ENCODE measurements around the gene KCNJ9. TPM values are rescaled to one million over a fixed set of nuclear protein-coding genes. Genes with fewer than 3 reads are reported as not detected.
A peak's percentile ranks its signal among the peaks of the same experiment; 100 is the strongest.

Gene KCNJ9
- total and polyA plus RNA-seq, 2 of the 13 experiments (the other 11 are each of a cell fraction or from before 2014, with no cell fraction given), result not detected

GRCh38 chr1:160097911-160098851, 16.8 kb downstream of the KCNJ9 start, which contains the start of gene IGSF8 (continued):
- TF ChIP-seq, protein P1, sequence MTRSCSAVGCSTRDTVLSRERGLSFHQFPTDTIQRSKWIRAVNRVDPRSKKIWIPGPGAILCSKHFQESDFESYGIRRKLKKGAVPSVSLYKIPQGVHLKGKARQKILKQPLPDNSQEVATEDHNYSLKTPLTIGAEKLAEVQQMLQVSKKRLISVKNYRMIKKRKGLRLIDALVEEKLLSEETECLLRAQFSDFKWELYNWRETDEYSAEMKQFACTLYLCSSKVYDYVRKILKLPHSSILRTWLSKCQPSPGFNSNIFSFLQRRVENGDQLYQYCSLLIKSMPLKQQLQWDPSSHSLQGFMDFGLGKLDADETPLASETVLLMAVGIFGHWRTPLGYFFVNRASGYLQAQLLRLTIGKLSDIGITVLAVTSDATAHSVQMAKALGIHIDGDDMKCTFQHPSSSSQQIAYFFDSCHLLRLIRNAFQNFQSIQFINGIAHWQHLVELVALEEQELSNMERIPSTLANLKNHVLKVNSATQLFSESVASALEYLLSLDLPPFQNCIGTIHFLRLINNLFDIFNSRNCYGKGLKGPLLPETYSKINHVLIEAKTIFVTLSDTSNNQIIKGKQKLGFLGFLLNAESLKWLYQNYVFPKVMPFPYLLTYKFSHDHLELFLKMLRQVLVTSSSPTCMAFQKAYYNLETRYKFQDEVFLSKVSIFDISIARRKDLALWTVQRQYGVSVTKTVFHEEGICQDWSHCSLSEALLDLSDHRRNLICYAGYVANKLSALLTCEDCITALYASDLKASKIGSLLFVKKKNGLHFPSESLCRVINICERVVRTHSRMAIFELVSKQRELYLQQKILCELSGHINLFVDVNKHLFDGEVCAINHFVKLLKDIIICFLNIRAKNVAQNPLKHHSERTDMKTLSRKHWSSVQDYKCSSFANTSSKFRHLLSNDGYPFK (CRISPR knock-in tag; IDR thresholded peaks at IDR 0.05; ENCODE audit: borderline replicate concordance), result no peak
- TF ChIP-seq MAFF (IDR thresholded peaks at IDR 0.05; ENCODE audit: low read depth, low read length) (no peak), SMARCE1 (IDR thresholded peaks at IDR 0.05; ENCODE audit: borderline replicate concordance) (no peak), MTF1 (CRISPR knock-in tag; IDR thresholded peaks at IDR 0.05) (no peak), RAD51 (IDR thresholded peaks at IDR 0.05; ENCODE audit: borderline replicate concordance) (no peak), FOXK1 (CRISPR knock-in tag; IDR thresholded peaks at IDR 0.05; ENCODE audit: borderline replicate concordance, low read depth) (no peak), SATB2 (CRISPR knock-in tag; IDR thresholded peaks at IDR 0.05) (no peak), ZNF333 (CRISPR knock-in tag; IDR thresholded peaks at IDR 0.05; ENCODE audit: borderline replicate concordance) (no peak), FOXC1 (CRISPR knock-in tag; IDR thresholded peaks at IDR 0.05; ENCODE audit: borderline replicate concordance) (no peak), ZNF256 (CRISPR knock-in tag; conservative IDR thresholded peaks at IDR 0.05) (0 out of 2 replicates have a peak, but pooled peaks have one; percentile 49)
- TF ChIP-seq, protein P2, sequence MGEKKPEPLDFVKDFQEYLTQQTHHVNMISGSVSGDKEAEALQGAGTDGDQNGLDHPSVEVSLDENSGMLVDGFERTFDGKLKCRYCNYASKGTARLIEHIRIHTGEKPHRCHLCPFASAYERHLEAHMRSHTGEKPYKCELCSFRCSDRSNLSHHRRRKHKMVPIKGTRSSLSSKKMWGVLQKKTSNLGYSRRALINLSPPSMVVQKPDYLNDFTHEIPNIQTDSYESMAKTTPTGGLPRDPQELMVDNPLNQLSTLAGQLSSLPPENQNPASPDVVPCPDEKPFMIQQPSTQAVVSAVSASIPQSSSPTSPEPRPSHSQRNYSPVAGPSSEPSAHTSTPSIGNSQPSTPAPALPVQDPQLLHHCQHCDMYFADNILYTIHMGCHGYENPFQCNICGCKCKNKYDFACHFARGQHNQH (CRISPR knock-in tag; IDR thresholded peaks at IDR 0.05), result no peak
- TF ChIP-seq, protein P3, sequence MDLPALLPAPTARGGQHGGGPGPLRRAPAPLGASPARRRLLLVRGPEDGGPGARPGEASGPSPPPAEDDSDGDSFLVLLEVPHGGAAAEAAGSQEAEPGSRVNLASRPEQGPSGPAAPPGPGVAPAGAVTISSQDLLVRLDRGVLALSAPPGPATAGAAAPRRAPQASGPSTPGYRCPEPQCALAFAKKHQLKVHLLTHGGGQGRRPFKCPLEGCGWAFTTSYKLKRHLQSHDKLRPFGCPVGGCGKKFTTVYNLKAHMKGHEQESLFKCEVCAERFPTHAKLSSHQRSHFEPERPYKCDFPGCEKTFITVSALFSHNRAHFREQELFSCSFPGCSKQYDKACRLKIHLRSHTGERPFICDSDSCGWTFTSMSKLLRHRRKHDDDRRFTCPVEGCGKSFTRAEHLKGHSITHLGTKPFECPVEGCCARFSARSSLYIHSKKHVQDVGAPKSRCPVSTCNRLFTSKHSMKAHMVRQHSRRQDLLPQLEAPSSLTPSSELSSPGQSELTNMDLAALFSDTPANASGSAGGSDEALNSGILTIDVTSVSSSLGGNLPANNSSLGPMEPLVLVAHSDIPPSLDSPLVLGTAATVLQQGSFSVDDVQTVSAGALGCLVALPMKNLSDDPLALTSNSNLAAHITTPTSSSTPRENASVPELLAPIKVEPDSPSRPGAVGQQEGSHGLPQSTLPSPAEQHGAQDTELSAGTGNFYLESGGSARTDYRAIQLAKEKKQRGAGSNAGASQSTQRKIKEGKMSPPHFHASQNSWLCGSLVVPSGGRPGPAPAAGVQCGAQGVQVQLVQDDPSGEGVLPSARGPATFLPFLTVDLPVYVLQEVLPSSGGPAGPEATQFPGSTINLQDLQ (CRISPR knock-in tag; IDR thresholded peaks at IDR 0.05), result no peak
- TF ChIP-seq, protein P4, sequence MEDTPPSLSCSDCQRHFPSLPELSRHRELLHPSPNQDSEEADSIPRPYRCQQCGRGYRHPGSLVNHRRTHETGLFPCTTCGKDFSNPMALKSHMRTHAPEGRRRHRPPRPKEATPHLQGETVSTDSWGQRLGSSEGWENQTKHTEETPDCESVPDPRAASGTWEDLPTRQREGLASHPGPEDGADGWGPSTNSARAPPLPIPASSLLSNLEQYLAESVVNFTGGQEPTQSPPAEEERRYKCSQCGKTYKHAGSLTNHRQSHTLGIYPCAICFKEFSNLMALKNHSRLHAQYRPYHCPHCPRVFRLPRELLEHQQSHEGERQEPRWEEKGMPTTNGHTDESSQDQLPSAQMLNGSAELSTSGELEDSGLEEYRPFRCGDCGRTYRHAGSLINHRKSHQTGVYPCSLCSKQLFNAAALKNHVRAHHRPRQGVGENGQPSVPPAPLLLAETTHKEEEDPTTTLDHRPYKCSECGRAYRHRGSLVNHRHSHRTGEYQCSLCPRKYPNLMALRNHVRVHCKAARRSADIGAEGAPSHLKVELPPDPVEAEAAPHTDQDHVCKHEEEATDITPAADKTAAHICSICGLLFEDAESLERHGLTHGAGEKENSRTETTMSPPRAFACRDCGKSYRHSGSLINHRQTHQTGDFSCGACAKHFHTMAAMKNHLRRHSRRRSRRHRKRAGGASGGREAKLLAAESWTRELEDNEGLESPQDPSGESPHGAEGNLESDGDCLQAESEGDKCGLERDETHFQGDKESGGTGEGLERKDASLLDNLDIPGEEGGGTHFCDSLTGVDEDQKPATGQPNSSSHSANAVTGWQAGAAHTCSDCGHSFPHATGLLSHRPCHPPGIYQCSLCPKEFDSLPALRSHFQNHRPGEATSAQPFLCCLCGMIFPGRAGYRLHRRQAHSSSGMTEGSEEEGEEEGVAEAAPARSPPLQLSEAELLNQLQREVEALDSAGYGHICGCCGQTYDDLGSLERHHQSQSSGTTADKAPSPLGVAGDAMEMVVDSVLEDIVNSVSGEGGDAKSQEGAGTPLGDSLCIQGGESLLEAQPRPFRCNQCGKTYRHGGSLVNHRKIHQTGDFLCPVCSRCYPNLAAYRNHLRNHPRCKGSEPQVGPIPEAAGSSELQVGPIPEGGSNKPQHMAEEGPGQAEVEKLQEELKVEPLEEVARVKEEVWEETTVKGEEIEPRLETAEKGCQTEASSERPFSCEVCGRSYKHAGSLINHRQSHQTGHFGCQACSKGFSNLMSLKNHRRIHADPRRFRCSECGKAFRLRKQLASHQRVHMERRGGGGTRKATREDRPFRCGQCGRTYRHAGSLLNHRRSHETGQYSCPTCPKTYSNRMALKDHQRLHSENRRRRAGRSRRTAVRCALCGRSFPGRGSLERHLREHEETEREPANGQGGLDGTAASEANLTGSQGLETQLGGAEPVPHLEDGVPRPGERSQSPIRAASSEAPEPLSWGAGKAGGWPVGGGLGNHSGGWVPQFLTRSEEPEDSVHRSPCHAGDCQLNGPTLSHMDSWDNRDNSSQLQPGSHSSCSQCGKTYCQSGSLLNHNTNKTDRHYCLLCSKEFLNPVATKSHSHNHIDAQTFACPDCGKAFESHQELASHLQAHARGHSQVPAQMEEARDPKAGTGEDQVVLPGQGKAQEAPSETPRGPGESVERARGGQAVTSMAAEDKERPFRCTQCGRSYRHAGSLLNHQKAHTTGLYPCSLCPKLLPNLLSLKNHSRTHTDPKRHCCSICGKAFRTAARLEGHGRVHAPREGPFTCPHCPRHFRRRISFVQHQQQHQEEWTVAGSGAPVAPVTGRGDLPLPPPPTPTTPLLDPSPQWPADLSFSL (CRISPR knock-in tag; IDR thresholded peaks at IDR 0.05), result no peak
